ENCODE measurements around the gene ZNF304. TPM values are rescaled to one million over a fixed set of nuclear protein-coding genes. Genes with fewer than 3 reads are reported as not detected.

ZNF304 gene
- total and polyA plus RNA-seq, 9 of the 15 experiments (the other 6 are each of a cell fraction or from before 2014, with no cell fraction given), result 0.82 to 5.5 (median 3.6) TPM

- TF ChIP-seq ATF3 (IDR thresholded peaks at IDR 0.05), result no peak
- TF ChIP-seq ATF3 (CRISPR knock-in tag; conservative IDR thresholded peaks at IDR 0.05), result no peak
- TF ChIP-seq RBFOX2 (IDR thresholded peaks at IDR 0.05; ENCODE audit: low read depth, low read length), result peak; percentile 70
- TF ChIP-seq GTF2A2 (tag; IDR thresholded peaks at IDR 0.05), result no peak
- no peak for TF ChIP-seq PHF21A (IDR thresholded peaks at IDR 0.05; ENCODE audit: borderline replicate concordance, low read depth)
- TF ChIP-seq ZNF696 (CRISPR knock-in tag; conservative IDR thresholded peaks at IDR 0.05), result no peak
- no peak for TF ChIP-seq CCAR2 (IDR thresholded peaks at IDR 0.05; ENCODE audit: low read depth, low read length)
- TF ChIP-seq CHD1 (IDR thresholded peaks at IDR 0.05; ENCODE audit: low read length), result no peak
- no peak for TF ChIP-seq ZFPM2 (CRISPR knock-in tag; IDR thresholded peaks at IDR 0.05)
- no peak for TF ChIP-seq ZSCAN29 (IDR thresholded peaks at IDR 0.05)
- no peak for TF ChIP-seq CSDE1 (IDR thresholded peaks at IDR 0.05)
- no peak for TF ChIP-seq HDAC8 (tag; IDR thresholded peaks at IDR 0.05)
- TF ChIP-seq SAFB2 (IDR thresholded peaks at IDR 0.05; ENCODE audit: borderline replicate concordance, low read depth, low read length, severe bottlenecking), result no peak
- no peak for TF ChIP-seq SMARCC2 (IDR thresholded peaks at IDR 0.05; ENCODE audit: low read depth)
- no peak for TF ChIP-seq POLR2AphosphoS2 (IDR thresholded peaks at IDR 0.05; ENCODE audit: low read length)
- no peak for TF ChIP-seq ZNF444 (CRISPR knock-in tag; IDR thresholded peaks at IDR 0.05)
- TF ChIP-seq CREBBP (IDR thresholded peaks at IDR 0.05; ENCODE audit: low read depth, low read length), result no peak
- TF ChIP-seq CEBPZ (IDR thresholded peaks at IDR 0.05; ENCODE audit: borderline replicate concordance, low read depth, low read length), result no peak
- no peak for TF ChIP-seq ZNF133 (CRISPR knock-in tag; IDR thresholded peaks at IDR 0.05)
- TF ChIP-seq MAX (CRISPR knock-in tag; IDR thresholded peaks at IDR 0.05), result no peak
- peak; percentile 99 for TF ChIP-seq CREM (IDR thresholded peaks at IDR 0.05; ENCODE audit: low read depth)
- TF ChIP-seq POLR2B (IDR thresholded peaks at IDR 0.05; ENCODE audit: low read depth, partially characterized antibody), result no peak
- TF ChIP-seq ZNF143 (CRISPR knock-in tag; IDR thresholded peaks at IDR 0.05), result peak; percentile 86
- TF ChIP-seq TFE3 (CRISPR knock-in tag; IDR thresholded peaks at IDR 0.05), result no peak
Measured at GRCh38 chr19:57350877-57351805, at the start of gene ZNF304 (continued).
